GM19397 (cell line): Measurements from ENCODE around the gene CRACR2B.

Experiments
- ATAC-seq: cut with Tn5 transposase; IDR thresholded peaks from one replicate; pipeline ENCODE4 v1.9.1; 2021; ENCODE audit warnings: mild to moderate bottlenecking, moderate library complexity; ENCODE audit not compliant: unreplicated experiment

The CRACR2B gene

DNA sequence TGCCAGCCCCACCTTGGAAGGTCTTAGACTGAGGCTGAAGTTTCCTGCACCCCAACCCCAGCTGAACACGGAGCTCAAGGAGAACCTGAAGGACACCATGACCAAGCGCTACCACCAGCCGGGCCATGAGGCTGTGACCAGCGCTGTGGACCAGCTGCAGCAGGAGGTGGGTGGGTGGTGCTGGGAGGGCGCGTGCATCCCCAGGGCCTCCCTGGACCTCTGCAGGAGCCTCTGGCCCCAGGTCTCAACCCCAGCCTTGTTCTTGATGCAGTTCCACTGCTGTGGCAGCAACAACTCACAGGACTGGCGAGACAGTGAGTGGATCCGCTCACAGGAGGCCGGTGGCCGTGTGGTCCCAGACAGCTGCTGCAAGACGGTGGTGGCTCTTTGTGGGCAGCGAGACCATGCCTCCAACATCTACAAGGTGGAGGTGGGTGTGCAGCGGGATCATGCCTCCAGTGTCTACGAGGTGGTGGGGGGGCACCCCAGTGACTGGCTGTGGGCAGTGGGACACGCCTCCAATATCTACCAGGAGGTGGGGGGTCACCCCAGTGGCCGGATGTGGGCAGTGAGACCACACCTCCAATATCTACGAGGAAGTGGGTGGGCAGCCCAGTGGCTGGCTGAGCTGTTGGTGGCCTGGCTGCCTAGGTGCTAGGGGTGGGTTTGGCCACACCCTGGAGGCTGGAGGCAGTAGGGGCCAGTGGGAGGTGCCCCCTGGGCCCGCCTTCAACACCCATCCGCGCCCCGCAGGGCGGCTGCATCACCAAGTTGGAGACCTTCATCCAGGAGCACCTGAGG lies 9.7 kb downstream of the CRACR2B start:
- no peak for ATAC-seq

DNA sequence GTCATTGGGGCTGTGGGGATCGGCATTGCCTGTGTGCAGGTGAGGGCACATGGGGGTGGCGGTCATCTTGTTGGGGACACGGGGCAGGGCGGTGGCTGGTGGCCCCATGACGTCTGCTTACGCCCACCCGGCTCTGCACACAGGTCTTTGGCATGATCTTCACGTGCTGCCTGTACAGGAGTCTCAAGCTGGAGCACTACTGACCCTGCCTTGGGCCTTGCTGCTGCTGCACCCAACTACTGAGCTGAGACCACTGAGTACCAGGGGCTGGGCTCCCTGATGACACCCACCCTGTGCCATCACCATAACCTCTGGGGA lies 10.2 kb downstream of the CRACR2B start:
- ATAC-seq: no peak

DNA sequence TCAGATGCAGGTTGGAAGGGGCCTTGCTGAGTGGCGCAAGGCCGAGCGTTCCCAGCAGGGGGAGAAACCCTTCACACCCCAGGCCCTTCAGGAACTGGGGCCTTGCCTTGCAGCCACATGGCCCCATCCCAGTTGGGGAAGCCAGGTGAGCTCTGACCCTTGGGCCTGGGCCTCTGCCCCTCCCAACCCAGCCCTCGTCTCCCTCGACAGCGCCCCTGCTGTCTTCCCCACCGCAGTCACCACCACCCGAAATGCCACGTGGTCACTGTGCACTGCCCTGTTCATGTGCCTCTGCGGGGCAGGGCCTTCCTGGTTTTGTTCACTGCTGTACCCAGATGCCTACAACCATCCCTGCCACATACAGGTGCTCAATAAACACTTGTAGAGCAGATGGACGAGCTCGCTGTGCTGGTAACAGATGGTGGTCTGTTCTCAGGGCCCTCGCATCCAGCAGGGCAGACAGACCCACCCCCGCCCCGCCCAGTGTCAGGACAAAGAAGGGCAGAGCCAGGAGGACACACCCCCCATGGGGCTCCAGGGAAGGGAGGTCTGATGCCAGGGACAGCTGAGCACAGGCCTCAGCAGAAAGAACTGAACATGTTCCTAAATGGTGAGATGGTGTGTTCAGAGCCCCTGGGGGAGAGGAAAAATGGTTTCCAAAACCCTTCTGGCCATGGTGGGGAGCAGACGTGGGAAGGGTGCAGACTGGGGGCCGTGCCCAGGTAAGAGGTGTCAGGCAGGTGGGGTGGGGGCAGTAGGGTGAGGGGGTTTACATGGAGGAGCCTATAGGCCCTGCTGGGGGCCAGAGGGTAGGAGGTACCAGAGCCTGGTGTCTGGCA lies 10.9 kb downstream of the CRACR2B start:
- ATAC-seq: no peak

DNA sequence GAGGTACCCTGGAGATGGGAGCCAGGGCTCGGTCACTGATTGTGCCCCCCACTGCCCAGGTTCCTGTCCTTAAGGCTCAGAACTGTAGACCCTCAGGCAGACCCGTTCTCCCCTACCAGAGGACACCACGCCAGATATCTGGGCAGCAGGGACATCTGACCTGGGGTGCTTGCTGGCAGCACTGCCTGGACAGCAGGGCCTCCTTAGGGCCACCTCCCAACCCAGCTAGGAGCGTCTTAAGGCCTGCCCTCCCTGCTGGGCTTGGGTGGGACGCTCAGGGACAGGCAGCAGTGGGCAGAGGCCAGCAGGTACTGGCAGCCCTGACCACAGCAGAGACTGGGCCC lies 11.5 kb downstream of the CRACR2B start:
- ATAC-seq: no peak

DNA sequence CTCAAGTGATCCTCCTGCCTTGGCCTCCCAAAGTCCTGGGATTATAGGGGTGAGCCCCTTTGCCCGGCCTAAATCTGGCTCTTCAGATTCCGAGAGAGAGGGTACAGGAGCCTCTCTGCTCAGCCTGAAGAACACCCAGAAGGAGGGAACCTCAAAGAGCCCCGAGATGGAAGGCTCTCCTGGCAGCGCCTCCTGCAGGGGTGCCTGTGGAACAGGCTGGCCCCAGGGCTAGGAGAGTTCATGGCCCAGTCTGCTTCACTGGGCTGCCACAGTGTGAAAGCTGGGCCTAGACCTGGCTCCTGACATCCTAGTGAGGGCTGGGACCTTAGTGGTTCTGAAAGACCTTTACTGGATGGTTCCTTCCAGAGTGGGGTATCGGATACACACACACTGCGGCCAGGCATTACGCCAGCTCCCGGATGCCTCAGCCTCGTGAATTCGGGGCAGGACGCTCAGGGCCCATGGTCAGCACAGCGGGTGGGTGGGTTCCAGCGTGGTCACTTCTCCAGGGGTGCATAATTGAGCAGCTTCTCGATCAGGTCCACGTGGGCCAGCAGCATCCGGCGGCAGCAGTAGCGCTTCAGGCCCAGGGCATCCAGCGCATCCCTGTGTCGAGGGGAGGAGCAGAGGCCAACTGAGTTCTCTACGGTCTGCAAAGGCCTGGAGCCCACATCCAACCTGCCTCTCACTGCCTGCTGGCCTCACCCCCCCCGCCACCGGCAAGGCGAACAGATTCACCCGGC lies 12.3 kb downstream of the CRACR2B start:
- ATAC-seq: no peak

DNA sequence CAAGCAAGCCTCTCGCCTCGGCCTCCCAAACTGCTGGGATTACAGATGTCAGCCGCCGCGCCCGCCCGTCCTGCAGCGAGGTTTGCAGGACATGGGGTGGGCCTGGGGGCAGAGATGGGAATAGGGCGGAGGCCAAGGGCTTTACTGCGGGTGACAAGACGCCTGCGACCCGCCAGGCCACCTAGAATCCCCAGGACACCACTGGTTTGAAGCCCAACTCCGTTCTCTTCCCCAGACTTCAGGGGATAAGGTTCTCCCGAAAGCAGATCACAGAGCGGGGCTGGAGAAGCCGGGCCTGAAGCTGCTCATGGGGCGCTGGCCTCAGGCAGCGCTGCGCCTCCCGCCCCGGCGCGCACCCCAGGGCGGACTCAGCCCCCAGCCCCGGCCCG lies 14.3 kb downstream of the CRACR2B start:
- ATAC-seq: peak; percentile 26

DNA sequence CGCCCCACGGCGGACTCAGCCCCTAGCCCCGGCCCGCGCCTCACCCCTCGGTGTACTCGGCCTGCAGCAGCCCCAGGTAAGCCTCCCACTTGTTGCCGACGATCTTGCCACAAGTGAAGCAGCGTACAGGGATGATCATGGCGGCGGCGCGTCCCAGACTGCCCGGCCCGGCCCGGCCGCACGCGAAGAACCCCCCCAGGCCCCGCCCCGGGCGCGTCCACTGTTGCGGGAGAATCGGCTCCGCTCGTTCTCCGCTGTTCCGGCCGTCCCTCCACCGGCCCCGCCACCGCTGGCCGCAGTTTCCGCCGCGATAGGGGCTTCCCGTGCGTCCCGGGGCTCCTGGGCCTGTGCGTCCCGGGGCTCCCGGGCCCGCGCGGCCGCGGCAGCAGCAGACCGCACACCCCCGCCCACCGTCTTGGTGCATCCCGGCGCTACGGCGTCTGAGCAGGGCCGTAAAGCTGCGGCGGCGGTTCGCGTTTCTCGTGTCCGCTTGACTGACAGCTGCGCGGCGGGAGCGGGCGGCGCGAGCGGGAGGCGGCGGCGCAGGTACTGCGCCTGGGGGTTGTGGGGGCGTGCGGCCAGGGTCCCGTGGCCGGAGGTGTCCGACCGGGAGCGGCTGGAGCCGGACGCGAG lies 14.8 kb downstream of the CRACR2B start, which contains the start of the genes POLR2L and TSPAN4:
Gene POLR2L (minus strand): TSS at position 160 of the 633 bp plus-strand sequence. CDS start 21 bp downstream, at position 139.
Gene TSPAN4 (plus strand): TSS at position 483 of the 633 bp plus-strand sequence. CDS start 7,453 bp downstream, outside the sequence.
- ATAC-seq: peak; percentile 60

DNA sequence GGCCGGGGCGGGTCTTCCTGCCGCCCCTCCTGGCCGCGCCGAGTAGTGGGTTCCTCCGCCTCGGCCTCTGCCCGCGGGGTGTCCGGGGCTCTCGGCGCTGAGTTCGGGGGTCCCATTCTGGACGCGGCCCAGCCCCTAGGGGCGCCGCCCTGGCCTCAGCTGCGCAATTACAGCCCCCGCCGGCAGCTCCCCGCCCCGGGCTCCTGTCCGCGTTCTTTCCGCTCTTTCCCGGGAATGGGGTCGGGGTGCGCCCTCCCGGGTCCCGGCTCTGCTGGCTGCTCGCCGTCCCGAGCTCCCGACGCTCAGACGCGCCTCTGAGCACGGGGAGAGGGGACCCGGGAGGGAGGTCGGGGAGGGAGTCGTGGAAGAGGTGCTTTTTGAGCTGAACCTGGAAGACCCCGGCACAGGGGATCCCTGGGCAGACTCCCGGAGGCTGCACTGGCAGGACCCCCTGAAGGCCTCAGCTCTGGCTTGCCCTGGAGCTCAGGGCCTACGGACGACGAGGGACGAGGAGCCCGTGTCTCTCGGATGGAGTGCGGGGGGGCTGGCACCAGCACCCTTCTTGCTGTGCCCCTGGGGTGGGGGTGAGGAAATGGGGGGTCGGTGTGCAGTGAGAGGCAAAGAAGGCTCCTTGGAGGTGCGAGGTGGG lies 15.5 kb downstream of the CRACR2B start:
- no peak for ATAC-seq

DNA sequence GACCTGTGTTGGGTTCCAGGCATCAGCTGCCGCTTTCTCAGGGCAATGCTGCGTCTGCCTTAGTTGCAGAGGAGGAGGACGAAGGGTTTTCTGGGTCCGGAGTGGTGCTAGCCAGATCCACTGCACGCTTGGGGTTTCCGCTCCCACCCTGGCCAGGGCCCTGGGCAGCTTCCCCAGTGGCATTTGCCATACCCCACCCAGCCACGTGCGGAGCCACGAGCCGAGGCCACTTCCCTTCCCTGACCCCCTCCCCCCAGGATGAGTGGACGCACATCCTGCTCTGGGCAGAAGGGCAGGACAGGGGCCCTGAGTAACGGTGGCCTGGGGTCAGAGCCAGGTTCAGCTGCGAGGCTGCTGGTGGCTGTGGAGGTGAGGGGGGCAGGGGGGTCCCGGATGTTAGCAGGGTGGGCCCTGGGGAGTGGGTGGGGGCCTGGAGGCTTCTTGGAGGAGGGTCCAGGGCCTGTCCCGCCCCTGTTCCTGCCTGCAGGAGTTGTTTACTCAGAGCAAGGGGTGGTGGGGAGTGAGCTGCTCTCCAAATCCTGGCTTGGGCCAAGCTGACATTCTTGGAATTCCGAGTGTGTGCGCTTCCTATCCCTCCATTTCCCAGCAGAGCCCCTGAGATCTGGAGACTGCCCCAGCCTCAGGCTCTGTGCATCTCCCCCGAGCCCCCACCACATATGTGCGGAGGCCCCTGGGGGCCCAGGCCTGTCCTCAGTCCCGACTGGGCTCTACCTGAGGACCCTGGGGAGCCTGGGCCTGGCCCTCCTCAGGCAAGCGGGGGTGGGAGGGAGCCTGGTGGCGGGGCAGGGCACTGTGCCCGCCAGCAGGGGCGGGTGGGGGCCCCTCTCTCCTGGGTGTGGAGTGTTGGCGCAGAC lies 16.3 kb downstream of the CRACR2B start:
- no peak for ATAC-seq

DNA sequence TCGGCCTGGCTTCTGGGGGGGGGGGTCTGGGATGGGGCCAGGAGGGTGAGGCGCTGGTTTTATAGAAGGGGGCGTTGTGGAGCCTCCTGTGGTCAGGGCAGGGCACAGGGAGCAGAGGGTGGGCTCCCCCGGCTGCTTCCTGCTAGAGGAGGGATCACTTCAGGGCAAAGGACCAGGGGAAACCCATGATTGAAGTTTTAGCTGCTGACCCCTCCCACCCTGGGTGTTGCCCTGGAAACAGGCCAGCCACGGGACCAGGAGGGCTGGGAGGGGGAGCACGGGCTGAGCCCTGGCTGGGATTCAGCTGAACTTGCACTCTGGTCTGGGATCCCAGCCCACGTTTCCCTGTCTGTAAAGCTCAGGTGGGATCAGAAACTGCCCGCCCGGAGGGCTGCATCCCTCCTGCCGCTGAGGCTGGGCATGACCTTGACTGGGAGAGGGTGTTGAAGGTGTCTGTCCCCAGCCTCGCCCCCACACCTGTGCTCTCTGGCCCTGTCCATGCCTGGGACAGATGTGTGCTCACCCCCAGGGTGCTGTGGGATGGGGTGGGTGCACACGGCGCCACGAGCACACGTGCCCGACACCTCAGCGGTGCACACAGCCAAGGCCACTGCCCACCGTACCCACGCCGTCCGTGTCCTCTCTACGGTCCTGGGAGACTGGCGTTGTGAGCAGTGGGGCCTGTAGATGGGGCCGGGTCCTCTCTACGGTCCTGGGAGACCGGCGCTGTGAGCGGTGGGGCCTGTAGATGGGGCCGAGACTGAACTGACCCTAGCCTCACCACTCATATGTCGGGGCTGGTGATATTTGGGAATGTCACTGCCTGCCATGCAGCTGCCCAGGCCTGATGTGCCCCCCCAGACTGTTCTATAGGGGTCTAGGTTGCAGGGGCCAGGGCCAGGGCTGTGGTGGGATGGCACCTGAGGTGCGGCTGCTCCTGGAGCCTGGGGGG lies 17.2 kb downstream of the CRACR2B start:
- ATAC-seq: no peak

DNA sequence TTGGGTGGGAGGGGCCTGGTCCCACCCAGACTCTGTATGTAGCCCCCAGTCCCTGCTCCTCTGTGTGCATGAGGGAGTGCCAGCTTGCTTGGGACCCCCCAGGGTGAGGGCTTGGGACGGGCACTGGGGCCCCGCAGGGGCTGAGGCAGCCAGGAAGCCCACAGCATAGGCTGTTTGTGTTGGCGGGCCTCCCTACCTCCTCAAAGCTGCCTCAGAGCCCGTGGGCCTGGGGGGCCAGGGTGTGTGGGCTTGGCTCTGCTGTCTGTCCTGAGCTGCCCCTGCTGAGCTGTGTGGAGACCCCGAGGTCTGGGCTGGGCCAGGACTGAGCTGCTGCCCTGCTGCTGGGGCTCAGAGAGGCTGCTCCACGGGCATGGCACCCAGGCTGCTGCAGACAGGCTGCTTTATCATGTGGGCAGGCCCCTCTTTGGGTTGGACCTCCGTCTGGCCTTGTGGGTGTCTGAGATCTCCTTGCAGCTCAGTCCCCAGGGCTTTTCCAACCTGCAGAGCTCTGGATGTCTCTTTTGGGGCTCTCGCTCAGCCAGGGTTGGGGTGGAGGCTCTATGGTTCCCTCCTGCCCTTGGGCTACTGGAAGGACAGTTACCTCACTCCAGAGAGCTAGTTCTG lies 18.3 kb downstream of the CRACR2B start:
- ATAC-seq: no peak

DNA sequence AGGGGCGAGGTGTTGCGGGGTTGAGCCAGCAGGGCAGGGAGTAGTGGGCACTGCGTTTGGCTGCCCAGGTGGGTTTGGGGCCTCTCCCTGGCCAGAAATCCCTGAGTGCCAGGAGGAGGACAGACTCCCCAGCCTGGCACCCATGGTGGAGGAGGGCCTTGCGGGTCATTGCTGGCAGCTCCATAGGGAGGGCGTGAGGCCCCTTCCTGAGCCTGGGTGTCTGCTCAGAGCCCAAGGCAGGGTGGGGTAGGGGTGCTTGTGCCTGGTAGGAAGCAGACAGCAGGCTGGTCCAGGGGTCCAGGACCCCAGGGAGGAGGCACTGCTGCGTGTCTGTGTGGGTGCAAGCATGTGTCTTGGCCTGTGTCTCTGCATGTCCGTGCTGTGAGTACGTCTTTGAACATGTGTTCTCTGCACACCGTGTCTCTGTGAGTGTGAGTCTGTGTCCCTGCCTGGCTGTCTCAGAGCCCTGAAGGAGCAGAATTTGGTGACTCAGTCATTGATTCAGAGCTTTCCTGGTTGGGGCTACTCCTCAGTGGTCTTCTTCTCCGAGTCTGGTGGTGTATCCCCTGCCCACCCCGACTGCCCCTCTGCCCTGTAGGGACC lies 18.9 kb downstream of the CRACR2B start:
- no peak for ATAC-seq

DNA sequence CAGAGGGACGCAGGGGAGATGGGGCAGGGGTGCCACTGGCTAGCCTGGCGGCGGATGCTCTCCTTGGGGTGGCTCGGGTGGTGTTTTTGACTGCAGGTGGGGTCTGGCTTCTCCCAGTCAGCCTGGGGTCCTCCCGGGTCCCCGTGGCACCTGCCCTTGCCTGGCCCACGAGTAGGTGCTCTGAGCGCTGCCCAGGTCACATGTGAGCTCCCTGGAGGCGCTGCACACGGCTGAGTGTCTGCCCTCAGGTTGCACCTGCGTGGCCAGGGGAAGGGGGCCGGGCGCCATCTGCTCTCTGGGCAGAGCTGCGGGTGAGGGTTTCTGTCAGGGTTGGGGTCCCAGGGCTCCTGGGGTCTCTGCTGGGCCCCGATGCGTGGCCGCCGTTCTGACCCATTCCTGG lies 20.2 kb downstream of the CRACR2B start:
- ATAC-seq: no peak

DNA sequence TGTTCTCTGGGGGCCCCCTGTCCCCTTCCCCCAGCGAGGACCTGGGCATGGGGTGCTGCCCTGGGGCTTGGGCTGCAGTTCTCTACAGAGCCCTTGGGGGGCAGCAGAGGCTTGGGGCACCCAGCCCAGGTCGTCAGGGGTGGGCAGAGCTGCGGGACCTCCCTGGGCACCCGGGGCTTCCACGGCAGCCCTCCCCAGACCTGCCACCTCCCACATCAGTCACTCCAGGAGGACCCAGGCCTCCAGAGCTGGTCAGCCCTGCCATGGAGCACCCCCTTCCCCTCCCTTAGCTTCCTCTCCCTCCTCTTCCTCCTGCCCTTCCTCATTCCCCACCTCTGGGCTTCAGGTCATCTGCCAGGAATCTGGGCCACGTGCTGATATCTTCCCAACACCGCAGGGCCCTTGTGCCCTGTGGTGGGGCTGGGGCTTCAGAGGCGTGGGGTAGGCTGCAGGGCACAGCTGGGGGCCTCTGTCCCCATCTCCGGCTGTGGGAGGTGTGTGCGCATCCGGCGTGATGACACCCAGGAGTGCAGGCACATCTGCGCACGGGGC lies 20.7 kb downstream of the CRACR2B start:
- no peak for ATAC-seq

DNA sequence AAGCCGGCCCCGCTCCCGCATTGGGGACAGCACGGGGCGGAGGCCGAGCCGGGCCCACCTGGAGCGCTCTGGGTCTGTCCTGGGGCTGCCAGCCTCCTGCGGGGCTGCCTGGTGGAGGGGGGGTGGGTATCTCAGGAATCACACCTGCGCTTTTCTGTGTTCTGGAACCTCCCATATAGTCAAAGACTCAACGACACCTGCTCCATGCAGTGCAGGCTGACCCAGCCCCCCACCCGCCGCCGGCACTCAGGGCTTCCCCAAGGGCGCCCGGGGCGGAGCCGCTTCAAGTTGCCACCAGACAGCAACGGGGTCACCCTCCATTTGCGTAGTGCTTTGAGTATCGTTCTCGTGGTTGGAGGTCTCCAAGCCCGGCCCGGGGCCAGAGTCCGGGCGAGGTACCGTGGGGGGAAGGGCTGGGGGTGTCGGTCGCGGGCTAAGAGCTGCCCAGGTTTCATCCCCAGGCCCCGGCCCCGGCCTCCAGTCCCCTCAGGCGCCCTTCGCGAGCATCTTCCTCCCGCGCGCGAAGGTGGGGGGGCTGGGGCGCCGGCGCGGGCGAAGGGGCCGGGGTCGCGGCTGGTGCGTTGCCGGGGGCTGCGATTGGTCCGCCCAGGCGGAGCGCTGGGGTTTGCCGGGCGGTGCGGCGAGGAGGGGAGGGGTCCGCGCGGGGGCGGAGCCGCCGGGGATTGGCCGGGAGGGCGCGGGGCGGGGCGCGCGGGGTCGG lies 21.5 kb downstream of the CRACR2B start:
- ATAC-seq: no peak

DNA sequence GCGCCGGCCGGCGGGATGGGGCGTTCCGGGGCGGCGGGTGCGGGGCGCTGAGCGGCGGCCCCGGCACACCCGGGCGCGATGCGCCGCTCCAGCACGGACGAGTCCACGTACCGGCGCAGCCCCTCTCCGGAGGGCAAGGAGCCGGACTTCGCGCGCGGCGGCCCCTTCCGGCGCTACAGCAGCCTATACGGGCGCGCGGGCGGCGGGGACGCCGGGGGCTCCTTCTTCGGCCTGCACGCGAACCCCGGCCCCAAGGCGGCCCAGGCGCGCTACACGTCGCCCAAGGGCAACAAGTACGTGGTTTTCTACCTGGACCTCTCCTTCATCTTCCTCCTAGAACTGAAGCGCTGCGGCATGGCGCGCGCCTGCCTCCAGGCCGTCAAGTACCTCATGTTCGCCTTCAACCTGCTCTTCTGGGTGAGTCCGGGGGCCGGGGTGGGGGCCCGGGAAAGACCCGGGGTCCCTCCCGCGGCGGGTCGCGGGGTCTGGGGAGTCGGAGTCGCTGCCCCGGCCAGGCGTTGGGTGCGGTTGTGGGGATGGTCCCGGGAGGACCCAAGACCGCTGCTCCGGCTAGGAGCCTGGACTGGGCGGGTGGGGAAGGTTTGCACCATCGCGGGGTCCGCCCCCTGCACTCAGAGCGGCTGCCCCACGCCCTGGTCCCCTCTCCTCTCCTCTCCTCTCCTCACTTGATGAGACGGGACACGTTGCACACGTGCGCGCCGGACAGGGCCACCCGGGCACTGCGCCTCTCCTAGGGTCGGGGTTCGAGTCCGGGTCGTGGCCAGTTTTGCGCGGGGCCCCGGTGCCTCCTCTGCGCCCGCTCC lies 22.4 kb downstream of the CRACR2B start:
- no peak for ATAC-seq
